H1 (cell line): ENCODE results near the gene SECTM1. TPM values are rescaled to one million over a fixed set of nuclear protein-coding genes. Genes with fewer than 3 reads are reported as not detected.

Source experiments
- CTCF ChIA-PET: fragments of 300-600 bp; sonication (Branson Sonifier 250); formaldehyde crosslinking; loops from one replicate; lab custom pipeline; 2021; ENCODE audit not compliant: partially characterized antibody; lab: Charles Lee
- POLR2A ChIA-PET: fragments of 300-600 bp; sonication (Branson Sonifier 250); formaldehyde crosslinking; loops from one replicate; lab custom pipeline; 2021; ENCODE audit warnings: inconsistent platforms; ENCODE audit not compliant: partially characterized antibody; lab: Charles Lee
- DNase-seq, 2 experiments: peaks; one replicate each; pipeline versions ENCODE4 v3.0.0 to v3.0.0-alpha.2; 2010 to 2022; ENCODE audit warnings: low spot score in 2 of 2, low read depth in 1 of 2, mixed read lengths in 1 of 2
- FAIRE-seq: peaks from 2 replicates; lab custom pipeline; 2011; peaks lifted over from hg19 to GRCh38; lab: Jason Lieb, UNC
- H2AFZ ChIP-seq: 2 replicates; pipeline ENCODE4 v1.8.1; 2012; ENCODE audit warnings: low read length, inconsistent platforms
- H2AK5ac ChIP-seq: 2 replicates; pipeline ENCODE4 v1.6.1; 2013; ENCODE audit warnings: low read depth, low read length
- H2BK120ac ChIP-seq: replicated peaks from 2 replicates; pipeline ENCODE3; 2013; ENCODE audit warnings: low read depth, low read length, inconsistent platforms
- H2BK12ac ChIP-seq: 2 replicates; pipeline ENCODE4 v1.6.1; 2013; ENCODE audit warnings: low read depth, low read length
- H2BK15ac ChIP-seq: 2 replicates; pipeline ENCODE4 v1.6.1; 2013; ENCODE audit warnings: low read length
- H2BK20ac ChIP-seq: 2 replicates; pipeline ENCODE4 v1.6.1; 2013; ENCODE audit warnings: low read length
- H2BK5ac ChIP-seq: 2 replicates; pipeline ENCODE4 v1.6.1; 2013; ENCODE audit warnings: low read depth, low read length
- H3K14ac ChIP-seq: 2 replicates; pipeline ENCODE4 v1.6.1; 2013; ENCODE audit warnings: inconsistent platforms; ENCODE audit not compliant: insufficient read length
- H3K18ac ChIP-seq: 2 replicates; pipeline ENCODE4 v1.6.1; 2013; ENCODE audit warnings: low read length; ENCODE audit errors: extremely low read depth
- H3K23ac ChIP-seq: 2 replicates; pipeline ENCODE4 v1.6.1; 2013; ENCODE audit warnings: inconsistent platforms; ENCODE audit not compliant: insufficient read length
- H3K23me2 ChIP-seq: 2 replicates; pipeline ENCODE4 v1.6.1; 2013; ENCODE audit warnings: low read depth, low read length
- H3K27ac ChIP-seq: 2 replicates; pipeline ENCODE4 v1.6.1; 2011; ENCODE audit warnings: low read depth, low read length, inconsistent platforms
- H3K27me3 ChIP-seq, 4 experiments: replicated peaks in 1 of 4; 1 replicate in 1 of 4; 2 replicates in 3 of 4; pipeline versions ENCODE4 v1.6.1 to v1.8.1; 2011 to 2013; ENCODE audit warnings: low read length in 3 of 4, mild to moderate bottlenecking in 3 of 4, inconsistent platforms in 2 of 4, mixed read lengths in 2 of 4, moderate library complexity in 1 of 4; ENCODE audit not compliant: control insufficient read depth in 3 of 4, insufficient read depth in 3 of 4; ENCODE audit errors: extremely low read depth in 1 of 4
- H3K36me3 ChIP-seq, 4 experiments: 2 replicates each; pipeline versions ENCODE4 v1.6.1 to v1.8.1; 2011 to 2013; ENCODE audit warnings: mild to moderate bottlenecking in 4 of 4, low read length in 3 of 4, moderate library complexity in 2 of 4, control low read depth in 1 of 4, inconsistent platforms in 1 of 4; ENCODE audit not compliant: insufficient read depth in 4 of 4, control insufficient read depth in 2 of 4
- H3K4ac ChIP-seq: replicated peaks from 2 replicates; pipeline ENCODE3; 2013; ENCODE audit warnings: low read length, low read depth, mixed read lengths, inconsistent platforms; ENCODE audit not compliant: insufficient read length
- H3K4me1 ChIP-seq, 4 experiments: replicated peaks in 1 of 4; 1 replicate in 1 of 4; 2 replicates in 3 of 4; pipeline versions ENCODE4 v1.6.1 to v1.8.1; 2011 to 2013; ENCODE audit warnings: low read length in 3 of 4, inconsistent platforms in 2 of 4, mixed read lengths in 1 of 4; ENCODE audit not compliant: insufficient read depth in 4 of 4, control insufficient read depth in 3 of 4
- H3K4me2 ChIP-seq, 2 experiments: 2 replicates each; pipeline versions ENCODE4 v1.6.1 to v1.8.1; 2011 to 2013; ENCODE audit warnings: low read depth in 2 of 2, low read length in 2 of 2, control low read depth in 1 of 2, inconsistent platforms in 1 of 2, mild to moderate bottlenecking in 1 of 2; ENCODE audit not compliant: insufficient read depth in 1 of 2
- H3K4me3 ChIP-seq, 4 experiments: fragments of 200-600, 300-600 bp in 1 of 4; sonication (generic), shearing (Covaris generic), sonication (Bioruptor Twin) in 1 of 4; 2 replicates each; pipeline versions ENCODE4 v1.5.1 to v1.8.1; 2011 to 2016; ENCODE audit warnings: low read length in 4 of 4, low read depth in 3 of 4, control low read depth in 2 of 4, inconsistent platforms in 2 of 4, mild to moderate bottlenecking in 2 of 4, mixed read lengths in 1 of 4, moderate library complexity in 1 of 4; ENCODE audit not compliant: insufficient read depth in 2 of 4; ENCODE audit errors: extremely low read depth in 1 of 4
- H3K56ac ChIP-seq: replicated peaks from 2 replicates; pipeline ENCODE3; 2013; ENCODE audit warnings: low read depth, mild to moderate bottlenecking, mixed read lengths, low read length, inconsistent platforms; ENCODE audit not compliant: insufficient read length
- H3K79me1 ChIP-seq: 2 replicates; pipeline ENCODE4 v1.6.1; 2013; ENCODE audit warnings: low read depth, low read length, control low read depth
- H3K79me2 ChIP-seq, 2 experiments: 2 replicates each; pipeline versions ENCODE4 v1.6.1 to v1.8.1; 2012 to 2013; ENCODE audit warnings: low read length in 2 of 2, mild to moderate bottlenecking in 2 of 2, inconsistent platforms in 1 of 2; ENCODE audit not compliant: insufficient read depth in 2 of 2, control insufficient read depth in 1 of 2
- H3K9ac ChIP-seq, 4 experiments: replicated peaks in 1 of 4; 1 replicate in 1 of 4; 2 replicates in 3 of 4; pipeline versions ENCODE4 v1.6.1 to v1.8.1; 2011 to 2013; ENCODE audit warnings: low read depth in 3 of 4, low read length in 3 of 4, control low read depth in 2 of 4, mild to moderate bottlenecking in 2 of 4, moderate library complexity in 2 of 4, inconsistent platforms in 1 of 4; ENCODE audit errors: extremely low read depth in 1 of 4
- H3K9me3 ChIP-seq, 2 experiments: 2 replicates each; pipeline versions ENCODE4 v1.6.1 to v1.8.1; 2012 to 2013; ENCODE audit warnings: mild to moderate bottlenecking in 2 of 2, moderate library complexity in 2 of 2, control low read depth in 1 of 2, inconsistent platforms in 1 of 2, low read depth in 1 of 2, low read length in 1 of 2, mixed read lengths in 1 of 2; ENCODE audit not compliant: insufficient read depth in 2 of 2
- H4K20me1 ChIP-seq, 2 experiments: replicated peaks in 1 of 2; 2 replicates each; pipeline versions ENCODE3 to v1.8.1; 2011 to 2013; ENCODE audit warnings: inconsistent platforms in 2 of 2, low read length in 2 of 2, mild to moderate bottlenecking in 1 of 2; ENCODE audit not compliant: insufficient read depth in 2 of 2, control insufficient read depth in 1 of 2
- H4K5ac ChIP-seq: 2 replicates; pipeline ENCODE4 v1.6.1; 2013; ENCODE audit warnings: low read length, low read depth, mixed read lengths, inconsistent platforms; ENCODE audit not compliant: insufficient read length
- H4K8ac ChIP-seq: 2 replicates; pipeline ENCODE4 v1.8.0; 2013; ENCODE audit warnings: mild to moderate bottlenecking, moderate library complexity, low read length, inconsistent platforms; ENCODE audit not compliant: insufficient read depth; ENCODE audit errors: extremely low read depth
- H4K91ac ChIP-seq: replicated peaks from 2 replicates; pipeline ENCODE3; 2013; ENCODE audit warnings: low read length, mixed read lengths, inconsistent platforms; ENCODE audit not compliant: insufficient read length
- EZH2 ChIP-seq: fragments of 200-600 bp; sonication (generic); IDR thresholded peaks from 2 replicates; pipeline ENCODE4 v1.7.1; 2012; ENCODE audit warnings: low read depth, mild to moderate bottlenecking, moderate library complexity, low read length, inconsistent platforms; ENCODE audit not compliant: severe bottlenecking
- HDAC6 ChIP-seq: IDR thresholded peaks from one replicate; pipeline ENCODE4 v1.7.1; 2012; ENCODE audit warnings: low read depth, mild to moderate bottlenecking, inconsistent platforms, low read length, moderate library complexity
- KDM5A ChIP-seq: fragments of 200-600 bp; IDR thresholded peaks from 2 replicates; pipeline ENCODE4 v1.7.1; 2012; ENCODE audit warnings: mild to moderate bottlenecking, low read length, inconsistent platforms, mixed read lengths
- WGBS, 2 experiments: shearing (Covaris generic) in 1 of 2; methylation state at CpG; one replicate each; pipeline versions ENCODE4 v1.1.6 to v1.1.7; 2013 to 2015; ENCODE audit warnings: low lambda C conversion rate in 2 of 2, mixed read lengths in 2 of 2, inconsistent platforms in 1 of 2, low coverage in 1 of 2, missing lambda C conversion rate in 1 of 2; ENCODE audit not compliant: insufficient replicate concordance in 2 of 2, insufficient coverage in 1 of 2, insufficient read length in 1 of 2; ENCODE audit errors: extremely low coverage in 1 of 2, missing lambda C conversion rate in 1 of 2; 5-methylcytosine and 5-hydroxymethylcytosine counted together
- polyA plus RNA-seq, 7 experiments: library from polyadenylated mRNA; depleted of rRNA in 3 of 7; stranded (reverse) in 5 of 7; unstranded in 2 of 7; fragments of >200 nt in 5 of 7; fragments of 200-250 nt in 2 of 7; gene quantifications; 1 replicate in 5 of 7; 2 replicates in 1 of 7; 4 replicates in 1 of 7; pipeline versions ENCODE4 v1.2.1 to v1.2.3, GENCODE V29; 2011 to 2013; ENCODE audit warnings: missing spikeins in 2 of 7, mixed read lengths in 2 of 7
- total RNA-seq: library from RNA; stranded (reverse); fragmentation: NEBNext Ultra II Directional; extraction: Animal tissue kit (Norgen Biotek cat#: 25700); gene quantifications from 2 replicates; pipeline ENCODE4 v1.2.1, GENCODE V29; 2021

Gene SECTM1
- total and polyA plus RNA-seq, 2 of the 8 experiments (the other 6 are each of a cell fraction or from before 2014, with no cell fraction given), result 0.20 to 0.65 TPM

GRCh38 chr17:82299452-82299851 is 34.1 kb downstream of the SECTM1 start:
- Histone ChIP-seq H2BK120ac (no peak overlapping the region), H2AK5ac (no peak overlapping the region), H4K5ac (no peak overlapping the region), H3K36me3 (no peaks in the 10 kb centered on the region), H2AFZ (no peak overlapping the region), H4K20me1 (peaks cover 0 to 2% of the 10 kb centered on the region in 2 experiments), H3K23ac (no peak overlapping the region), H3K23me2 (no peaks in the 10 kb centered on the region), H4K8ac (no peak overlapping the region), H2BK12ac (no peak overlapping the region), H2BK20ac (no peak overlapping the region), H3K14ac (no peak overlapping the region), H3K4me3 (no peak overlapping the region), H3K18ac (no peak overlapping the region), H3K4me1 (peaks cover 0 to 10% (median 3%) of the 10 kb centered on the region in 4 experiments; a peak in 5 of 7 replicates), H3K27me3 (peaks cover 0 to 4% (median 3%) of the 10 kb centered on the region in 4 experiments; a peak in 3 of 7 replicates), H3K4me2 (no peak overlapping the region), H3K27ac (no peak overlapping the region), H3K4ac (no peak overlapping the region), H3K9me3 (no peaks in the 10 kb centered on the region), H2BK15ac (no peak overlapping the region), H3K79me2 (no peaks in the 10 kb centered on the region), H4K91ac (no peak overlapping the region), H3K79me1 (no peaks in the 10 kb centered on the region), H2BK5ac (no peak overlapping the region), H3K9ac (no peak overlapping the region), H3K56ac (no peak overlapping the region)
- FAIRE-seq, result no peak
- no peak for DNase-seq
- WGBS, 2 experiments, result 84% methylated on average over 8 of the region's 10 CpGs; no CpG with 5 or more reads in 1 of the 2 experiments
- ChIA-PET POLR2A (interaction anchor here (1.0 to 1.8 kb wide), 6 partner anchors 10 to 429 kb away, joined by 3 to 6 read pairs (median 4); partner anchors contain the start of genes CD7 and CSNK1D), CTCF (interaction anchor here (0.7 to 4.7 kb wide), 12 partner anchors 9 to 115 kb away, joined by 3 to 28 read pairs (median 5); partner anchors contain the start of gene SECTM1)
- TF ChIP-seq EZH2, result no peak
- TF ChIP-seq HDAC6, result no peak
- TF ChIP-seq KDM5A, result no peak
